Measurements from ENCODE around the gene WBP2NL.

GRCh38 chr22:41971431-41971830 is 27.2 kb upstream of the WBP2NL start:
- TF ChIP-seq CTCF (IDR thresholded peaks at IDR 0.05), result no peak
- no peak for TF ChIP-seq EZH2 (IDR thresholded peaks at IDR 0.05)
- no peak for TF ChIP-seq EZH2phosphoT487 (IDR thresholded peaks at IDR 0.05)

Data from neural progenitor cell (in vitro differentiated cells).